HG03045 (cell line): ENCODE data around the gene TAS2R20.
"Not testable (repeated sequence)": the region's sequence is repeated elsewhere in the genome, so short reads cannot be mapped to it uniquely, and the experiment has no call there.

ENCODE experiments used
- ATAC-seq: cut with Tn5 transposase; IDR thresholded peaks from one replicate; pipeline ENCODE4 v1.9.1; 2021; ENCODE audit warnings: mild to moderate bottlenecking, moderate library complexity; ENCODE audit not compliant: unreplicated experiment

The TAS2R20 gene

GRCh38 chr12:10998204-10998603, at the start of gene TAS2R20:
Gene TAS2R20, minus strand, starts transcription at chr12:10998304. Its CDS starts 429 bp downstream, at chr12:10997875.
- no peak for ATAC-seq

DNA sequence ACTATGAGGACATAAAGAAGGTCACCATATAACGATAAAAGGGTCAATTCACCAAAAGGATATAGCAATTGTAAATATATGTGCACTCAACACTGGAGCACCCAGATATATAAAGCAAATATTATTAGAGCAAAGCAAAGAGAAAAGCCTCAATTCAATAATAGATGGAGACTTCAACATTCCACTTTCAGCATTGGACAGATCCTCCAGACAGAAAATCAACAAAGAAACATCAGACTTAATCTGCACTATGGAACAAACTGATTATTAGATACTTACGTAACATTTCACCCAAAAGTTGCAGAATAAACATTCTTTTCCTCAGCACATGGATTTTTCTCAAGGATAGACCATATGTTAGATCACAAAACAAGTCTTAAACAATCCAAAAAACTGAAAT, 43.3 kb upstream of the TAS2R20 start:
- ATAC-seq = not testable (repeated sequence)

DNA sequence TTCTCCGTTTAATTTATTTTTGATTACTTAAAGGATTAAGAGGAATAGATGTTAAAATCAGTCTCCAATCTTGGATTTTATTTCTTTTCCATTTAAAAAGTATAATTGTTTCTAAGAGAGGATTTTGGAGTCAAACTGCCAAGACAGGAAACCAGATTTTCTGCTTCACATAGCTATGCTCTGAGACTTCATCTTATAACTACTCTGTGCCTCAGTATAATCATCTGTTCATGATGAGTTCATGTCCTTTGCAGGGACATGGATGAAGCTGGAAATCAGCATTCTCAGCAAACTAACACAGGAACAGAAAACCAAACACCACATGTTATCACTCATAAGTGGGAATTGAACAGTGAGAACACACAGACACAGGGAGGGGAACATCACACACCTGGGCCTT, 42.1 kb upstream of the TAS2R20 start:
- ATAC-seq = no peak

GRCh38 chr12:11039171-11039570, 41.1 kb upstream of the TAS2R20 start:
- ATAC-seq = no peak

GRCh38 chr12:11033959-11034358, 35.9 kb upstream of the TAS2R20 start:
- not testable (repeated sequence) for ATAC-seq

DNA sequence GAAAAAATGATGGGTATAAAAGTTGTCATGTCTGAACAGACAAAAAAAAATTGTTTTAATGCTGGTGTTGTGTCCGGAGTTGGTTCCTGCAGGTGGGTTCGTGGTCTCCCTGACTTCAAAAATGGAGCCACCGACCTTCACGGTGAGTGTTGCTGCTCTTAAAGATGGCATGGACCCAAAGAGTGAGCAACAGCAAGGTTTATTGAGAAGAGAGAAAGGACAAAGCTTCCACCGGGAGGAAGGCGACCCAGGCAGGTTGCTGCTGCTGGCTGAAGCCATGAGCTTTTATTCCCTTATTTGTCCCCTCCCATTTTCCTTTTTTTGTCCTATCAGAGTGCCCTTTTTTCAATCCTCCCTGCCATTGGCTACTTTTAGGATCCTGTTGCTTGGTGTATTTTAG, 33.2 kb upstream of the TAS2R20 start, which contains the start of gene TAS2R31:
TSS of gene TAS2R31 (minus strand) at position 101 of the 400 bp plus-strand sequence. CDS start at position 29, 72 bp downstream.
- no peak for ATAC-seq

GRCh38 chr12:11026118-11026517, 28.0 kb upstream of the TAS2R20 start:
- ATAC-seq = no peak

GRCh38 chr12:11023387-11023786, 25.3 kb upstream of the TAS2R20 start:
- ATAC-seq = no peak

- no peak for ATAC-seq
Measured at GRCh38 chr12:11022520-11022919, 24.4 kb upstream of the TAS2R20 start, which contains the start of gene TAS2R19. Gene TAS2R19, minus strand, starts transcription at chr12:11022620. Its CDS starts 49 bp downstream, at chr12:11022571.

GRCh38 chr12:11016937-11017336, 18.8 kb upstream of the TAS2R20 start:
- ATAC-seq = no peak

GRCh38 chr12:11015775-11016430, 17.8 kb upstream of the TAS2R20 start:
- no peak for ATAC-seq

GRCh38 chr12:11014234-11014633, 16.1 kb upstream of the TAS2R20 start:
- no peak for ATAC-seq

DNA sequence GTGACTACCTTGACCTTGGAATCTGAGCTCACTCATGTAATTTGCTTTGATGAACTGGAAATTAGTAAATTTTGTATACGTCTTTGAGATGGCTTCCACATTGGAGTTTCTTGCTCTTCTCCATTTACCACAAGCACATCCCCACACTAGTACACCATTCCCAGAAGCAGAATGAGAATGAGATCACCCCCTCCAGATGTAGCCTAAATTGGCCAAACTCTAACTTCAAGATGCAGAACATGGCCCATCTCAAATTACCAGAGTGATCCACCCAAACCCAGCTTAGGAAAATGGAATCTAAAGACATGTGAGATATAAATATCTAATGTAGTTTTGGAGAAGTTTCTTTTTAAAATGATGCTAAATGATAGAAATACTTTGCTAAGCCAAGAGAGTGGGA, 9.5 kb upstream of the TAS2R20 start:
- ATAC-seq = no peak

DNA sequence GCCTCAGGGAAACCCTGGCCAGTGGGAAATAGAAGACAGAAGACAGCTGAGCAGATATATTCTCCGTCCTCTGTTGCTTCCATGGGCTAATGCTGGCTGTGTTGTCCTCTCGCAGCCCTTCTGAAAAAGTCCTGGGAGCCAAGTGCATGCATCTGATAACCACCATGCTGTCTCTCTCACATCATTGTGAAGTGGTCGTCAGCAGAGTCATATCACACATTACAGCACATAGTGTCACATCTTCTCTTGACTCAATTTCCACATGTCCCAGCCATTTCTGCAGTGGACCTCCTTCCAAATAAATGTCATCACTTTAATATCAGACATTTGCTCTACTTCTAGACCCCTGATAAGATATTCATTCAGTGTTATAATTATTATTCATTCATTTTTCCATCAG, 3.8 kb downstream of the TAS2R20 start:
- ATAC-seq = no peak

DNA sequence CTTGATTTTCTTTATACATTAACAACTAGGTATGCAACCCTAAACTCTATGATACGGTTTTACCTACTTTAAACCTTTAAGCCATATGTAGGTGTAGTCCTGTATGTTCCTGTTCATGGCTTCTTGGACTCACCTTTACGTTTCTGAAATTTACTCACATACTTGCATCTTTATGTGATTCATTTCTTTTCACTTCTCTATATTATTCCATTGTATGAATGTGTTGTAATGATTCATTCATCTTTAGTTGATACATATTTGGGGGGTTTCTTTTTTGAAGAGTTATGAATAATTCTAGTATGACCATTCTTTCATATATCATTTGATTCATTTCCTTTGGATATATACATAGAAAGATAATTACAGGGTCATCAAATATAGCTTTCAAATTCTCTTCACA, 9.0 kb downstream of the TAS2R20 start:
- no peak for ATAC-seq

DNA sequence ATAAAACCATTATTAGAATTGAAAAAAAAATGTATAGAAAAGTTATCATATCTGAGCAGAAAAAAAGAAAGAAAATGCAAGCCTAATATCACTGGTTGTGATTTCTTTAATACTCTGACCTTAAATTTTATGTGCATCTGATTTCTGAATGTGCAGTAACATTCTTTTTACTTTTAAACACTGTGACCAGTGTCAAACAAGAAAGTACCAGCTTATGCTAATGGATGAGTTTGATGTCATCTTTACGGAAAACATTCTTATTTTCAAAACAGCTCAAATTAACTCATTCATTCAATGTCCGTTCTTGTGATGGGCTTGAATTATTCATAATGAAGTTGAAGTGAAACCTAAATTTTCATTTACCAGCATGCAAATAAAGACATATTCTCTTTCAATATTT, 11.3 kb downstream of the TAS2R20 start, which contains the start of gene TAS2R50:
TSS of gene TAS2R50 (minus strand) at position 101 of the 400 bp plus-strand sequence. CDS start at position 49, 52 bp downstream.
- ATAC-seq = no peak

DNA sequence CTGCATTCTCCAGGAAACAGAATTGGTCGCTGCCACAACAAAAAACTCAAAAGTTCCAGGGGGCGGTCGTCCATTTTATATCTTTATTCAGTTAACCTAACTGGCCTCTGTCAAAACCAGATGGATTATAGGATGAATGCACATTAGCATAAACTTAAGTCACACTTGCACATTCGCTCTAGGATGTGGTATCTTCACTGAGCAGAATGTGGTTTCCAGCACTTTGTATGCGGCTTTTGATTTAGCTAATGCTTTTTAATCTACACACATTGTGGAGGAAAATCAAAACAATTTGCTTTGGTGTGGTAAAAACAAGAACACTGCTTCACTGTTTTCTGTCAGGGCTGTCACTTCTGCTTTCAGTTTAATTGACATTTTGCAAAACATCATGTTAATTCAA, 15.9 kb downstream of the TAS2R20 start:
- ATAC-seq = no peak

GRCh38 chr12:10974965-10975364, 23.1 kb downstream of the TAS2R20 start:
- ATAC-seq = no peak

DNA sequence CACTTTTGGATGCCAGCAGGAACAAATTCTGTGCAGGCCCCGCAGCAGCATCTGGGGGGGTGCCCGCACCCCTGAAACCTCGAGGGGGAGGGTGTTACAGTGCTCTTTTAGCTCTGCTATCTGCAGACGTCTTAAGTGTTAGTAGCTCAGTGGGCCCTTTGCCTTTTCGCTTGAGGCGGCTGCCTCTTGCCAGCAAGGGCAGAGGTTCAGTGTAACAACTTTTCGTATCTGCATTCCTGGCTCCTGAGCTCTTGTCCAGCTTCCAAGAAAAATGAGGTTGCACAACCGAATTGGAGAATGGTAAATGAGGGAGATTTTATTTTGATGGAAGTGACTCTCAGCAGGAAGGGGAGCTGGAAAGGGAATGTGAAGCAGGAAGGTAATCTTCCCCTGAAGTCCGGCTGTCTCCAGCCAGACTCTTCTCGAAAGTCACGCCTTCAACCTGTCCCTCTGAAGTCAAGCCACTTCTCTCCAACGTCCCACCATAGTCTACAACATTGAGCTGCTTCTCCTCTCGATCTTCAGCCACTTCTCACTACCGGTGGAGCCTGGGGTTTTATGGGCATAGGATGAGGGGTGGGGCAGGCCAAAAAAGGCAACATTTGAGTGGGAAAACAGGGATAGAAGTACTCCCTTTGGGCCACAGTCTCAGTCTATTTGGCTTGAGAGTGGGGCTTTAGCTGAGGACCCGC, 29.2 kb downstream of the TAS2R20 start:
- no peak for ATAC-seq

- ATAC-seq = no peak
Measured at GRCh38 chr12:10967409-10967808, 30.7 kb downstream of the TAS2R20 start.

DNA sequence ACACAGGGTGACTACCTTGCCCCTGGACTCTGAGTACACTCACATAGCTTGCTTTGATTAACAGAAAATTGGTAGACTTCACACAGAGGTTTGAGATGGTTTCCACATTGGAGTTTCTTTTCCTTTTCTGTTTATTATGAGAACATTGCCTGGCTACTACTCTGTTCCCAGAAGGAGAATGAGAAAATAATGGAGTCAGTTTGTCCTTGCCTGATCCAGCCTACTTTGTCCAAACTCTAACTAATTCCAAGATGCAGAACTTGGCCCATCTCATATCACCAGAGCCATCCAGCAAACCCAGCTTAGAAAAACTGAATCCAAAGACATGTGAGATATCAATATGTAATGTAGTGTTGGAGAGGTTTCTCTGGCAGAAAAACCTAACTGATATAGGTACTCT, 31.8 kb downstream of the TAS2R20 start:
- ATAC-seq = no peak

GRCh38 chr12:10965476-10965875, 32.6 kb downstream of the TAS2R20 start:
- ATAC-seq = no peak
